GM23338 (cell line): ENCODE results near the gene PRCD. TPM values are rescaled to one million over a fixed set of nuclear protein-coding genes. Genes with fewer than 3 reads are reported as not detected.

Experiments
- ATAC-seq: fragments of 200-7000 bp; cut with Tn5 transposase; 3 replicates; pipeline ENCODE4 v1.9.1; 2020
- DNase-seq: peaks from one replicate; pipeline ENCODE4 v3.0.0-alpha.2; 2015; ENCODE audit warnings: low spot score
- H2AFZ ChIP-seq: fragments of 200-600 bp; sonication (generic); 2 replicates; pipeline ENCODE4 v1.8.0; 2016; ENCODE audit warnings: antibody characterized with exemption, mild to moderate bottlenecking, moderate library complexity
- H3F3A ChIP-seq: fragments of 200-600 bp; sonication (generic); replicated peaks from 2 replicates; pipeline ENCODE4 v1.8.0; 2017; ENCODE audit warnings: antibody characterized with exemption, mixed run types, low read depth
- H3K27ac ChIP-seq: fragments of 200-600 bp; sonication (generic); 2 replicates; pipeline ENCODE4 v1.6.1; 2016; ENCODE audit warnings: low read depth
- H3K27me3 ChIP-seq: fragments of 200-600 bp; sonication (generic); 2 replicates; pipeline ENCODE4 v1.8.0; 2016; ENCODE audit warnings: mild to moderate bottlenecking, mixed run types, moderate library complexity; ENCODE audit not compliant: insufficient read depth
- H3K36me3 ChIP-seq: fragments of 200-600 bp; sonication (generic); 2 replicates; pipeline ENCODE4 v1.8.0; 2016; ENCODE audit warnings: mild to moderate bottlenecking; ENCODE audit not compliant: insufficient read depth
- H3K4me1 ChIP-seq: fragments of 200-600 bp; sonication (generic); 2 replicates; pipeline ENCODE4 v1.8.0; 2016; ENCODE audit warnings: mild to moderate bottlenecking, moderate library complexity; ENCODE audit not compliant: insufficient read depth
- H3K4me2 ChIP-seq: fragments of 200-600 bp; sonication (generic); 2 replicates; pipeline ENCODE4 v1.7.1; 2017; ENCODE audit warnings: mixed run types
- H3K4me3 ChIP-seq: fragments of 200-600 bp; sonication (generic); 2 replicates; pipeline ENCODE4 v1.6.1; 2016; ENCODE audit warnings: mixed run types
- H3K79me2 ChIP-seq: fragments of 200-600 bp; sonication (generic); replicated peaks from 2 replicates; pipeline ENCODE4 v1.8.0; 2017; ENCODE audit warnings: mild to moderate bottlenecking; ENCODE audit not compliant: insufficient read depth
- H3K9me2 ChIP-seq: fragments of 200-600 bp; sonication (generic); 2 replicates; pipeline ENCODE4 v1.8.0; 2017; ENCODE audit not compliant: insufficient read depth
- H4K20me1 ChIP-seq: fragments of 200-600 bp; sonication (generic); replicated peaks from 2 replicates; pipeline ENCODE4 v1.8.0; 2017; ENCODE audit warnings: mild to moderate bottlenecking; ENCODE audit not compliant: insufficient read depth
- H3K27ac Mint-ChIP-seq: 2 replicates; pipeline ENCODE4 v1.8.0; 2020; ENCODE audit warnings: inconsistent platforms, mild to moderate bottlenecking, moderate library complexity, mixed read lengths
- H3K27me3 Mint-ChIP-seq: 3 replicates; pipeline ENCODE4 v1.8.0; 2022; ENCODE audit warnings: low read depth, mild to moderate bottlenecking, moderate library complexity, mixed read lengths, inconsistent platforms; ENCODE audit not compliant: insufficient read depth, poor library complexity
- H3K36me3 Mint-ChIP-seq: 3 replicates; pipeline ENCODE4 v1.8.0; 2021; ENCODE audit warnings: low read depth, mild to moderate bottlenecking, inconsistent platforms, moderate library complexity, mixed read lengths
- H3K4me1 Mint-ChIP-seq: 3 replicates; pipeline ENCODE4 v1.8.0; 2020; ENCODE audit warnings: mild to moderate bottlenecking, inconsistent platforms, mixed read lengths
- H3K4me3 Mint-ChIP-seq: 3 replicates; pipeline ENCODE4 v1.8.0; 2021; ENCODE audit warnings: moderate library complexity, mild to moderate bottlenecking, inconsistent platforms, mixed read lengths
- H3K9me3 Mint-ChIP-seq: 3 replicates; pipeline ENCODE4 v1.8.0; 2020; ENCODE audit warnings: moderate library complexity, mild to moderate bottlenecking, inconsistent platforms, mixed read lengths
- CREB1 ChIP-seq: fragments of 250-450 bp; sonication (Bioruptor Pico); IDR thresholded peaks from 2 replicates; pipeline ENCODE4 v1.5.0; 2020; ENCODE audit warnings: low read depth, mild to moderate bottlenecking, moderate library complexity
- ETS1 ChIP-seq: IDR thresholded peaks from 2 replicates; pipeline ENCODE4 v1.6.1; 2016; ENCODE audit warnings: antibody characterized with exemption
- EZH2 ChIP-seq: fragments of 200-600 bp; sonication (generic); IDR thresholded peaks from one replicate; pipeline ENCODE4 v1.8.0; 2017; ENCODE audit warnings: antibody characterized with exemption, mild to moderate bottlenecking, low read depth; ENCODE audit not compliant: unreplicated experiment
- EZH2phosphoT487 ChIP-seq: fragments of 200-600 bp; sonication (generic); IDR thresholded peaks from one replicate; pipeline ENCODE4 v1.8.1; 2018; ENCODE audit warnings: antibody characterized with exemption; ENCODE audit not compliant: unreplicated experiment
- JUNB ChIP-seq: IDR thresholded peaks from one replicate; pipeline ENCODE4 v1.6.1; 2016; ENCODE audit warnings: antibody characterized with exemption; ENCODE audit not compliant: unreplicated experiment
- NANOG ChIP-seq: IDR thresholded peaks from 2 replicates; pipeline ENCODE4 v1.6.1; 2016; ENCODE audit warnings: antibody characterized with exemption, borderline replicate concordance
- POLR2AphosphoS5 ChIP-seq: IDR thresholded peaks from 2 replicates; pipeline ENCODE4 v1.6.1; 2016; ENCODE audit warnings: antibody characterized with exemption, low read depth
- REST ChIP-seq: IDR thresholded peaks from one replicate; pipeline ENCODE4 v1.6.1; 2018; ENCODE audit warnings: antibody characterized with exemption; ENCODE audit not compliant: unreplicated experiment
- STAT1 ChIP-seq: IDR thresholded peaks from one replicate; pipeline ENCODE4 v1.6.1; 2016; ENCODE audit warnings: antibody characterized with exemption; ENCODE audit not compliant: unreplicated experiment
- ZNF114 ChIP-seq: fragments of 250-450 bp; sonication (Bioruptor Pico); IDR thresholded peaks from 2 replicates; pipeline ENCODE4 v1.5.0; 2020; ENCODE audit warnings: mild to moderate bottlenecking, moderate library complexity
- ZNF331 ChIP-seq: fragments of 250-450 bp; sonication (Bioruptor Pico); IDR thresholded peaks from 2 replicates; pipeline ENCODE4 v1.5.0; 2020; ENCODE audit warnings: low read depth, mild to moderate bottlenecking, moderate library complexity
- polyA plus RNA-seq: library from polyadenylated mRNA; unstranded; fragments of >200 nt; fragmentation: Nextera tagmentation; extraction: Ambion mirVana; gene quantifications from 2 replicates; pipeline ENCODE4 v1.2.1, GENCODE V29; 2016
- total RNA-seq: library from RNA; depleted of rRNA; stranded (reverse); fragments of >200 nt; shearing (Covaris generic); gene quantifications from 2 replicates; pipeline ENCODE4 v1.2.3, GENCODE V29; 2014
- TF ChIP-seq, protein P1 (sequence below), 2 experiments: fragments of 200-600 bp in 1 of 2; sonication (generic) in 1 of 2; conservative IDR thresholded peaks; 2 replicates each; pipeline versions ENCODE4 v1.5.1 to v1.6.1; 2016 to 2017; ENCODE audit warnings: antibody characterized with exemption in 2 of 2, low read depth in 2 of 2, mild to moderate bottlenecking in 2 of 2, moderate library complexity in 1 of 2

PRCD gene
- total and polyA plus RNA-seq, 2 experiments from 2014 or later: 0.38 to 1.6 TPM

GRCh38 chr17:76517638-76518038 lies 22.2 kb upstream of the PRCD start:
- no peak for ATAC-seq
- DNase-seq: no peak
- Histone ChIP-seq H3K9me2 (peaks cover 2% of the 10 kb centered on the region; the same call in 1 of the 2 replicates), H3K4me3 (no peak overlapping the region), H2AFZ (no peak overlapping the region), H3K4me1 (no peaks in the 10 kb centered on the region), H3F3A (no peaks in the 10 kb centered on the region), H3K4me2 (no peak overlapping the region), H3K79me2 (no peaks in the 10 kb centered on the region), H3K36me3 (no peaks in the 10 kb centered on the region), H4K20me1 (no peaks in the 10 kb centered on the region), H3K27me3 (no peaks in the 10 kb centered on the region), H3K27ac (no peak overlapping the region)
- Mint-ChIP-seq H3K27ac (no peak overlapping the region), H3K36me3 (no peaks in the 10 kb centered on the region), H3K27me3 (peaks cover 10% of the 10 kb centered on the region), H3K9me3 (peaks cover 3% of the 10 kb centered on the region; the same call in 1 of the 3 replicates), H3K4me1 (peaks cover 9% of the 10 kb centered on the region), H3K4me3 (no peak overlapping the region)
- TF ChIP-seq ZNF331: no peak
- TF ChIP-seq, protein P1, sequence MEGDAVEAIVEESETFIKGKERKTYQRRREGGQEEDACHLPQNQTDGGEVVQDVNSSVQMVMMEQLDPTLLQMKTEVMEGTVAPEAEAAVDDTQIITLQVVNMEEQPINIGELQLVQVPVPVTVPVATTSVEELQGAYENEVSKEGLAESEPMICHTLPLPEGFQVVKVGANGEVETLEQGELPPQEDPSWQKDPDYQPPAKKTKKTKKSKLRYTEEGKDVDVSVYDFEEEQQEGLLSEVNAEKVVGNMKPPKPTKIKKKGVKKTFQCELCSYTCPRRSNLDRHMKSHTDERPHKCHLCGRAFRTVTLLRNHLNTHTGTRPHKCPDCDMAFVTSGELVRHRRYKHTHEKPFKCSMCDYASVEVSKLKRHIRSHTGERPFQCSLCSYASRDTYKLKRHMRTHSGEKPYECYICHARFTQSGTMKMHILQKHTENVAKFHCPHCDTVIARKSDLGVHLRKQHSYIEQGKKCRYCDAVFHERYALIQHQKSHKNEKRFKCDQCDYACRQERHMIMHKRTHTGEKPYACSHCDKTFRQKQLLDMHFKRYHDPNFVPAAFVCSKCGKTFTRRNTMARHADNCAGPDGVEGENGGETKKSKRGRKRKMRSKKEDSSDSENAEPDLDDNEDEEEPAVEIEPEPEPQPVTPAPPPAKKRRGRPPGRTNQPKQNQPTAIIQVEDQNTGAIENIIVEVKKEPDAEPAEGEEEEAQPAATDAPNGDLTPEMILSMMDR (conservative IDR thresholded peaks at IDR 0.05; ENCODE audit: low read depth in 2 of 2): no peak
- no peak for TF ChIP-seq STAT1
- TF ChIP-seq CREB1: no peak
- TF ChIP-seq ZNF114: no peak
- no peak for TF ChIP-seq ETS1
- TF ChIP-seq REST: no peak

DNA sequence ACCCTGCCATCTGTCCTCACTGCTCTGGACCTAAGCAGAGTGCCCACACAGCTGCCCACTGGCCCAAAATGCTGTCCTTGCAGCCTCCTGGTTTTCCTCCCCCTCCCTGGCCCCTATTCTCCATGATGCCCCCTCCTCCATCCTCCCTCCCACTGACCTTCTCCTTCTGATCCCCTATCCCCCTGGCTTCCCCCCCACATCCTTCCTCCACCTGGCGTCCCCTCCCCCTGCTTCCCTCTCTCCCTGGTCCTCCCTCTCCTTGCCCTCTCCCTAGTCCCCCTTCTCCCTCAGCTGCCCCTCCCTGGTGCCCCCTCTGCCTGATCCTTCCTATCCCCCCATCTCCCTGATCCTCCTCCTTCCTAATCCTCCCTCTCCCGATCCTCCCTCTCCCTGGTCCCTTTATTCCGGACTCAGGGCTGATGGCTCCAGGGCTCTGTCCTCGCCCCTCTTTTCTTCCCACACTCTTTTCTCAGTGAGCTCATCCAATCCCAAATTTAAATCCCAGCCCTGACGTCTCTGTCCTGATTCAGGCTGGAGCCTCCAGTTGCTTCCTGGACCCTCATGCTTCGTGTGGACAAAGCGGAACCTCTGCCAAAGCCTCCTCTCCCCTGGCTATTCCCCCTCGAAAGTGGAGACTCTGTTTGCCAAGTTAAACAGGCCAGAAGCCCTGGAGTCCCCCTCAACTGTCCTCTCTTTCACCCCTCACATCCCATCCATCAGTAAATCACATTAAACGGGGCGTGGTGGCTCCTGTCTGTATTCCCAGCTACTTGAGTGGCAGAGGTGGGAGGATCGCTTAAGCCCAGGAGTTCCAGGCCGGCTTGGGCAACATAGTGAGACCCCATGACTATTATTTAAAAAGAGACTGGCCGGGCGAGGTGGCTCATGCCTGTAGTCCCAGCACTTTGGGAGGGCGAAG lies 20.5 kb upstream of the PRCD start:
- Histone ChIP-seq H4K20me1 (no peaks in the 10 kb centered on the region), H3K9me2 (peaks cover 2% of the 10 kb centered on the region; the same call in 1 of the 2 replicates), H3K4me3 (no peak overlapping the region), H3K79me2 (no peaks in the 10 kb centered on the region), H3K4me1 (no peaks in the 10 kb centered on the region), H2AFZ (no peak overlapping the region), H3K4me2 (no peak overlapping the region), H3K27me3 (peaks cover 5% of the 10 kb centered on the region; the same call in 1 of the 2 replicates), H3K27ac (no peak overlapping the region), H3K36me3 (no peaks in the 10 kb centered on the region), H3F3A (no peaks in the 10 kb centered on the region)
- Mint-ChIP-seq H3K4me1 (peaks cover 11% of the 10 kb centered on the region), H3K27ac (no peak overlapping the region), H3K36me3 (no peaks in the 10 kb centered on the region), H3K9me3 (peaks cover 3% of the 10 kb centered on the region; the same call in 1 of the 3 replicates), H3K4me3 (no peak overlapping the region; the same call in 2 of the 3 replicates), H3K27me3 (peaks cover 17% of the 10 kb centered on the region)
- DNase-seq (no peak), ATAC-seq (no peak)
- TF ChIP-seq, protein P1 (conservative IDR thresholded peaks at IDR 0.05; ENCODE audit: low read depth in 2 of 2): no peak
- TF ChIP-seq CREB1 (no peak), POLR2AphosphoS5 (no peak), STAT1 (no peak), NANOG (no peak), ZNF331 (no peak), EZH2phosphoT487 (no peak), JUNB (no peak), EZH2 (no peak)
